Endodermal cell (in vitro differentiated cells): ENCODE data around the gene CTTNBP2NL. TPM values are rescaled to one million over a fixed set of nuclear protein-coding genes. Genes with fewer than 3 reads are reported as not detected.
"Not testable (repeated sequence)": the region's sequence is repeated elsewhere in the genome, so short reads cannot be mapped to it uniquely, and the experiment has no call there.

ENCODE experiments used
- DNase-seq: peaks from one replicate; pipeline ENCODE4 v3.0.0-alpha.2; 2017
- H3K27ac ChIP-seq: 2 replicates; pipeline ENCODE4 v1.5.1; 2013; ENCODE audit warnings: mild to moderate bottlenecking, low read depth, low read length, moderate library complexity
- H3K27me3 ChIP-seq: 2 replicates; pipeline ENCODE4 v1.6.1; 2013; ENCODE audit warnings: mild to moderate bottlenecking, low read length, moderate library complexity; ENCODE audit not compliant: insufficient read depth, control insufficient read depth, poor library complexity, severe bottlenecking
- H3K36me3 ChIP-seq: 2 replicates; pipeline ENCODE4 v1.7.0; 2013; ENCODE audit warnings: mild to moderate bottlenecking, low read length, moderate library complexity; ENCODE audit not compliant: control insufficient read depth, insufficient read depth
- H3K4me1 ChIP-seq: one replicate; pipeline ENCODE4 v1.7.0; 2013; ENCODE audit warnings: low read length; ENCODE audit not compliant: control insufficient read depth, insufficient read depth
- H3K4me3 ChIP-seq: 2 replicates; pipeline ENCODE4 v1.5.1; 2013; ENCODE audit warnings: mild to moderate bottlenecking, low read length, moderate library complexity
- H3K9ac ChIP-seq: 2 replicates; pipeline ENCODE4 v1.6.1; 2013; ENCODE audit warnings: mild to moderate bottlenecking, low read length, moderate library complexity; ENCODE audit not compliant: poor library complexity, severe bottlenecking; ENCODE audit errors: extremely low read depth
- H3K9me3 ChIP-seq: 2 replicates; pipeline ENCODE4 v1.6.1; 2013; ENCODE audit warnings: mild to moderate bottlenecking, low read length, moderate library complexity; ENCODE audit not compliant: control insufficient read depth
- H3K27ac Mint-ChIP-seq: 2 replicates; pipeline ENCODE4 v1.8.0; 2020; ENCODE audit warnings: mixed read lengths
- H3K27me3 Mint-ChIP-seq: 2 replicates; pipeline ENCODE4 v1.8.0; 2021; ENCODE audit warnings: mild to moderate bottlenecking, mixed read lengths; ENCODE audit not compliant: insufficient read depth
- H3K36me3 Mint-ChIP-seq: 2 replicates; pipeline ENCODE4 v1.8.0; 2020; ENCODE audit warnings: low read depth, mixed read lengths
- H3K4me1 Mint-ChIP-seq: 2 replicates; pipeline ENCODE4 v1.8.0; 2020; ENCODE audit warnings: mixed read lengths
- H3K4me3 Mint-ChIP-seq: 2 replicates; pipeline ENCODE4 v1.8.0; 2020; ENCODE audit warnings: mild to moderate bottlenecking, moderate library complexity, mixed read lengths
- H3K9me3 Mint-ChIP-seq: 2 replicates; pipeline ENCODE4 v1.8.0; 2020; ENCODE audit warnings: mild to moderate bottlenecking, mixed read lengths
- WGBS, 2 experiments: methylation state at CpG; one replicate each; pipeline versions ENCODE4 v1.1.5 to v1.1.7; 2013; ENCODE audit warnings: missing lambda C conversion rate in 2 of 2, mixed read lengths in 1 of 2; ENCODE audit not compliant: insufficient coverage in 1 of 2, insufficient read length in 1 of 2; 5-methylcytosine and 5-hydroxymethylcytosine counted together
- total RNA-seq, 2 donors: library from RNA; stranded (reverse); fragmentation: NEBNext Ultra II Directional in 1 of 2; extraction: Animal tissue kit (Norgen Biotek cat#: 25700) in 1 of 2; gene quantifications; 2 replicates in 1 of 2; 3 replicates in 1 of 2; pipeline ENCODE4 v1.2.1, GENCODE V29; 2021
- TF ChIP-seq, protein P1 (sequence below): fragments of 200-600 bp; sonication (generic); conservative IDR thresholded peaks from 2 replicates; pipeline ENCODE4 v1.5.0; 2021; ENCODE audit warnings: antibody characterized with exemption, mild to moderate bottlenecking

The CTTNBP2NL gene
- total RNA-seq, 2 donors from 2014 or later, result 36.0 to 41.5 TPM

DNA sequence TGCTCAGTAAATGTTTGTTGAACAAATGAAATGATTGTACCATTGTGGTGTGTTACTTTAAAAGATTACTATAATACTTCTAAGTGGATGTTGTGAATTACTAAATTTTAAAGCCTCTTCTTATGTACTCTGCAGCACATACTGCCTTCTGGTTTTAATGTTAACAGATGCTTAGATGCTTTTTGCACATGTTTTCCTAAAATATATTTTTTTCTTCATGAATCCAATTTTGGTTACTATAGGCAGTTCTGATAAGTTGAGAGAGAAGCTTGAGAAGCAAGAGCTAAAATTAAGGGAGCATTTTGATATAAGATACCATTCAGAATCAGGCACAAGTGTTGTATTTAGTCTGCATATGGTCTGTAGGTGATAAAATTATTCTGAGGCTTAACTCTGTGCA, 21.3 kb downstream of the CTTNBP2NL start:
- peaks cover 78% of the 10 kb centered on the region for H3K36me3 ChIP-seq
- no peak overlapping the region for H3K27ac ChIP-seq
- no peaks in the 10 kb centered on the region for H3K9me3 ChIP-seq
- no peaks in the 10 kb centered on the region for H3K27me3 ChIP-seq
- H3K9me3 Mint-ChIP-seq, result no peaks in the 10 kb centered on the region
- no peak overlapping the region for H3K4me3 ChIP-seq
- TF ChIP-seq, protein P1, sequence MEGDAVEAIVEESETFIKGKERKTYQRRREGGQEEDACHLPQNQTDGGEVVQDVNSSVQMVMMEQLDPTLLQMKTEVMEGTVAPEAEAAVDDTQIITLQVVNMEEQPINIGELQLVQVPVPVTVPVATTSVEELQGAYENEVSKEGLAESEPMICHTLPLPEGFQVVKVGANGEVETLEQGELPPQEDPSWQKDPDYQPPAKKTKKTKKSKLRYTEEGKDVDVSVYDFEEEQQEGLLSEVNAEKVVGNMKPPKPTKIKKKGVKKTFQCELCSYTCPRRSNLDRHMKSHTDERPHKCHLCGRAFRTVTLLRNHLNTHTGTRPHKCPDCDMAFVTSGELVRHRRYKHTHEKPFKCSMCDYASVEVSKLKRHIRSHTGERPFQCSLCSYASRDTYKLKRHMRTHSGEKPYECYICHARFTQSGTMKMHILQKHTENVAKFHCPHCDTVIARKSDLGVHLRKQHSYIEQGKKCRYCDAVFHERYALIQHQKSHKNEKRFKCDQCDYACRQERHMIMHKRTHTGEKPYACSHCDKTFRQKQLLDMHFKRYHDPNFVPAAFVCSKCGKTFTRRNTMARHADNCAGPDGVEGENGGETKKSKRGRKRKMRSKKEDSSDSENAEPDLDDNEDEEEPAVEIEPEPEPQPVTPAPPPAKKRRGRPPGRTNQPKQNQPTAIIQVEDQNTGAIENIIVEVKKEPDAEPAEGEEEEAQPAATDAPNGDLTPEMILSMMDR, result no peak
- H3K4me1 Mint-ChIP-seq, result no peaks in the 10 kb centered on the region
- no peak overlapping the region for H3K4me3 Mint-ChIP-seq
- no peak overlapping the region for H3K27ac Mint-ChIP-seq
- no peak for DNase-seq
- H3K9ac ChIP-seq, result no peak overlapping the region
- no peaks in the 10 kb centered on the region for H3K27me3 Mint-ChIP-seq
- H3K36me3 Mint-ChIP-seq, result peaks cover 62% of the 10 kb centered on the region
- H3K4me1 ChIP-seq, result no peaks in the 10 kb centered on the region

DNA sequence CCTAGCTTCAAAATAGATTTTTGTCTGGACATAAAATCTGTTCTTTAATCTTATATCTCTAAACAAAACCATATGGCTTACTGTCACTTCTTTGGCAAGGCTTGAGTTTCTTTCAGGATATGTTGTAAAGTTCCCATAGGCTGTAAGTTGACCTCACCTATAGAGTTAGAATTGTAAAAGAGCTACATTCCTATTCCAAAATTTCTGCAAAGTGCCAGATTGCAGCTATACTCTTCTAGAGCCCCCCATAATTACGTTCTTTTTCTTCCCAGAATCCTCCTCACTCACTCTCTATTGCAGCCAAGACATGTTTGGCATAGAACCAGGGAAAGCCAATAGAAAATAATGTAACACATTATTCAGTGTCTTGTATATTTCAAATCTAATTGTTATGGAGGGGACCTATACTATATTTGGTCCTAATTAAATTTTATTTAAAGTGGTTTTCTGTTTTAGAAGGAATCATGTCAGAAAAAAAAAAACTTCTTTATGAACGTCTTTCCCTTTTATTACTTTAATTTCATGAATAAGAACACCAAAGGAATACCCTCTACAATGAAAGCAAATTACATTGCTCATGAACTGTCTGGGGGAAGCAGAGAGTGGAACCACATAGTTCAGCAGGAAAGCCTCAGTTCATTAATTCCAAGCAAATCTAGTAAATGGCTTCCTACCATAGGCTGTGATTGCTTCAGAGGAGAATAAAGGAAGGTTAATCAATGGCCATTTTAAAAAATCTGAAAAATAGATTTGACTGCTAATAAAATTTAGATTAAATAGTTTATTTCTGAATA, 22.3 kb downstream of the CTTNBP2NL start:
- WGBS, 2 experiments, result 84% methylated on average over 2 of the region's 2 CpGs; no CpG with 5 or more reads in 1 of the 2 experiments
- no peaks in the 10 kb centered on the region for H3K27me3 Mint-ChIP-seq
- H3K9ac ChIP-seq, result no peak overlapping the region
- H3K4me1 ChIP-seq, result no peaks in the 10 kb centered on the region
- TF ChIP-seq, protein P1, result no peak
- no peak overlapping the region for H3K27ac Mint-ChIP-seq
- H3K27me3 ChIP-seq, result no peaks in the 10 kb centered on the region
- no peaks in the 10 kb centered on the region for H3K9me3 Mint-ChIP-seq
- peaks cover 76% of the 10 kb centered on the region for H3K36me3 ChIP-seq
- no peak for DNase-seq
- H3K4me1 Mint-ChIP-seq, result no peaks in the 10 kb centered on the region
- peaks cover 56% of the 10 kb centered on the region for H3K36me3 Mint-ChIP-seq
- no peaks in the 10 kb centered on the region for H3K9me3 ChIP-seq
- no peak overlapping the region for H3K27ac ChIP-seq
- H3K4me3 Mint-ChIP-seq, result no peak overlapping the region
- H3K4me3 ChIP-seq, result no peak overlapping the region

DNA sequence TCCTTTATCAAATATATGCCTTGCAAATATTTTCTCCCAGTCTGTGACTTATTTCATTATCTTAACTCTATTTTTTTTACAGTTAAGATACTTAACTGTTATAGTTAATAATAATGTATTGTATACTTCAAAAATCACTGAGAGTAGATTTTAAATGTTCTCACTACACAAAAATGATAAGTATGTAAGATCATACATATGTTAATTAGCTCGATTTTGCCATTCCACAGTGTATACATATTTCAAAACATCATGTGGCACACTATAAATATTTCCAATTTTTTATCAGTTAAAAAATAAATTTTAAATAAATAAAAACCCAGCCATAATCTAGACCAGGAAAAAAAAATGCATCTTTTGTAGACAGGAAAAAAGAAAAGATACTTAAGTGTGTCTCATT, 27.2 kb downstream of the CTTNBP2NL start:
- H3K27ac Mint-ChIP-seq, result no peak overlapping the region
- H3K27me3 Mint-ChIP-seq, result no peaks in the 10 kb centered on the region
- H3K4me1 ChIP-seq, result no peaks in the 10 kb centered on the region
- TF ChIP-seq, protein P1, result no peak
- H3K4me1 Mint-ChIP-seq, result no peaks in the 10 kb centered on the region
- peaks cover 40% of the 10 kb centered on the region for H3K36me3 Mint-ChIP-seq
- peaks cover 52% of the 10 kb centered on the region for H3K36me3 ChIP-seq
- H3K27ac ChIP-seq, result no peak overlapping the region
- no peak overlapping the region for H3K9ac ChIP-seq
- H3K9me3 ChIP-seq, result no peaks in the 10 kb centered on the region
- no peaks in the 10 kb centered on the region for H3K9me3 Mint-ChIP-seq
- H3K27me3 ChIP-seq, result no peaks in the 10 kb centered on the region
- no peak overlapping the region for H3K4me3 Mint-ChIP-seq
- DNase-seq, result no peak
- no peak overlapping the region for H3K4me3 ChIP-seq
- 80% methylated on average over 1 of the region's 1 CpG; no CpG with 5 or more reads in 1 of the 2 experiments for WGBS, 2 experiments

- H3K4me3 ChIP-seq, H3K4me1 Mint-ChIP-seq, H3K27ac Mint-ChIP-seq, H3K4me1 ChIP-seq, H3K9me3 Mint-ChIP-seq, H3K27me3 ChIP-seq, H3K27ac ChIP-seq, DNase-seq, H3K9me3 ChIP-seq, H3K27me3 Mint-ChIP-seq, H3K9ac ChIP-seq, H3K4me3 Mint-ChIP-seq: not testable (repeated sequence)
- WGBS, 2 experiments, result 83 to 84% methylated on average over 10 to 11 of the region's 11 CpGs
- peaks cover 40% of the 10 kb centered on the region for H3K36me3 Mint-ChIP-seq
- H3K36me3 ChIP-seq, result peaks cover 51% of the 10 kb centered on the region
Observed at GRCh38 chr1:112423666-112424065, 27.7 kb downstream of the CTTNBP2NL start.
